NCI-H2227 treated with DMSO at 0.1 percent for 48 hours (cell line): ENCODE results near the gene APLNR.
"Not testable (repeated sequence)": the region's sequence is repeated elsewhere in the genome, so short reads cannot be mapped to it uniquely, and the experiment has no call there.

Source experiments
- DNase-seq: peaks from one replicate; lab custom pipeline; 2025; lab: John Stamatoyannopoulos, UW

The APLNR gene

GRCh38 chr11:57237204-57237681 is at the start of gene APLNR:
APLNR (minus strand) TSS chr11:57237250; CDS start chr11:57237004, 246 bp downstream.
- DNase-seq = no peak

- DNase-seq = no peak
Observed at GRCh38 chr11:57283231-57283990, 46.4 kb upstream of the APLNR start.

- DNase-seq = not testable (repeated sequence)
Observed at GRCh38 chr11:57281546-57281945, 44.5 kb upstream of the APLNR start.

- no peak for DNase-seq
Observed at GRCh38 chr11:57279116-57279515, 42.1 kb upstream of the APLNR start.

GRCh38 chr11:57278721-57279095 is 41.7 kb upstream of the APLNR start:
- DNase-seq = no peak

- peak; percentile 69 for DNase-seq
Observed at GRCh38 chr11:57277845-57278720, 41.0 kb upstream of the APLNR start.

- DNase-seq = no peak
Observed at GRCh38 chr11:57276971-57277675, 40.1 kb upstream of the APLNR start.

- no peak for DNase-seq
Observed at GRCh38 chr11:57276169-57276970, 39.3 kb upstream of the APLNR start.

- DNase-seq = no peak
Observed at GRCh38 chr11:57275582-57275981, 38.5 kb upstream of the APLNR start.

- DNase-seq = no peak
Observed at GRCh38 chr11:57274904-57275498, 38.0 kb upstream of the APLNR start.

GRCh38 chr11:57273448-57274058 is 36.5 kb upstream of the APLNR start:
- no peak for DNase-seq

GRCh38 chr11:57269571-57270021 is 32.5 kb upstream of the APLNR start:
- peak; percentile 26 for DNase-seq

- no peak for DNase-seq
Observed at GRCh38 chr11:57266157-57266556, 29.1 kb upstream of the APLNR start.

GRCh38 chr11:57263351-57263750 is 26.3 kb upstream of the APLNR start:
- no peak for DNase-seq

GRCh38 chr11:57262157-57262556 is 25.1 kb upstream of the APLNR start:
- DNase-seq = no peak

GRCh38 chr11:57260937-57261783 is 24.1 kb upstream of the APLNR start:
- DNase-seq = no peak

- no peak for DNase-seq
Observed at GRCh38 chr11:57256119-57256518, 19.1 kb upstream of the APLNR start.

GRCh38 chr11:57255618-57256017 is 18.6 kb upstream of the APLNR start:
- DNase-seq = no peak

GRCh38 chr11:57254631-57255030 is 17.6 kb upstream of the APLNR start:
- DNase-seq = no peak
